Stimulated activated effector memory CD8-positive, alpha-beta T cell treated with anti-CD3 and anti-CD28 coated beads, Interleukin-12 subunit alpha, Interleukin-12 subunit beta, amount 100 ng/mL, for 72 hours (primary cell): Measurements from ENCODE around the gene RFWD3.
A peak's percentile ranks its signal among the peaks of the same experiment; 100 is the strongest.

Experiments used
- ATAC-seq: fragments of 150-1000 bp; cut with Tn5 transposase; 2 replicates; pipeline ENCODE4 v1.10.0; 2021
- DNase-seq, 2 donors: peaks; one replicate each; pipeline ENCODE4 v3.0.0; 2021 to 2022; ENCODE audit warnings: low spot score in 2 of 2
- H3K27ac Mint-ChIP-seq: one replicate; pipeline ENCODE4 v1.8.0; 2022; ENCODE audit warnings: mild to moderate bottlenecking, mixed read lengths
- H3K36me3 Mint-ChIP-seq: one replicate; pipeline ENCODE4 v1.8.0; 2022; ENCODE audit warnings: mild to moderate bottlenecking, mixed read lengths
- H3K4me1 Mint-ChIP-seq: one replicate; pipeline ENCODE4 v1.8.0; 2022; ENCODE audit warnings: mixed read lengths
- H3K4me3 Mint-ChIP-seq: one replicate; pipeline ENCODE4 v1.8.0; 2022; ENCODE audit warnings: mild to moderate bottlenecking, mixed read lengths
- H3K9me3 Mint-ChIP-seq: one replicate; pipeline ENCODE4 v1.8.0; 2022; ENCODE audit warnings: mixed read lengths

Gene RFWD3, protein sequence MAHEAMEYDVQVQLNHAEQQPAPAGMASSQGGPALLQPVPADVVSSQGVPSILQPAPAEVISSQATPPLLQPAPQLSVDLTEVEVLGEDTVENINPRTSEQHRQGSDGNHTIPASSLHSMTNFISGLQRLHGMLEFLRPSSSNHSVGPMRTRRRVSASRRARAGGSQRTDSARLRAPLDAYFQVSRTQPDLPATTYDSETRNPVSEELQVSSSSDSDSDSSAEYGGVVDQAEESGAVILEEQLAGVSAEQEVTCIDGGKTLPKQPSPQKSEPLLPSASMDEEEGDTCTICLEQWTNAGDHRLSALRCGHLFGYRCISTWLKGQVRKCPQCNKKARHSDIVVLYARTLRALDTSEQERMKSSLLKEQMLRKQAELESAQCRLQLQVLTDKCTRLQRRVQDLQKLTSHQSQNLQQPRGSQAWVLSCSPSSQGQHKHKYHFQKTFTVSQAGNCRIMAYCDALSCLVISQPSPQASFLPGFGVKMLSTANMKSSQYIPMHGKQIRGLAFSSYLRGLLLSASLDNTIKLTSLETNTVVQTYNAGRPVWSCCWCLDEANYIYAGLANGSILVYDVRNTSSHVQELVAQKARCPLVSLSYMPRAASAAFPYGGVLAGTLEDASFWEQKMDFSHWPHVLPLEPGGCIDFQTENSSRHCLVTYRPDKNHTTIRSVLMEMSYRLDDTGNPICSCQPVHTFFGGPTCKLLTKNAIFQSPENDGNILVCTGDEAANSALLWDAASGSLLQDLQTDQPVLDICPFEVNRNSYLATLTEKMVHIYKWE

DNA sequence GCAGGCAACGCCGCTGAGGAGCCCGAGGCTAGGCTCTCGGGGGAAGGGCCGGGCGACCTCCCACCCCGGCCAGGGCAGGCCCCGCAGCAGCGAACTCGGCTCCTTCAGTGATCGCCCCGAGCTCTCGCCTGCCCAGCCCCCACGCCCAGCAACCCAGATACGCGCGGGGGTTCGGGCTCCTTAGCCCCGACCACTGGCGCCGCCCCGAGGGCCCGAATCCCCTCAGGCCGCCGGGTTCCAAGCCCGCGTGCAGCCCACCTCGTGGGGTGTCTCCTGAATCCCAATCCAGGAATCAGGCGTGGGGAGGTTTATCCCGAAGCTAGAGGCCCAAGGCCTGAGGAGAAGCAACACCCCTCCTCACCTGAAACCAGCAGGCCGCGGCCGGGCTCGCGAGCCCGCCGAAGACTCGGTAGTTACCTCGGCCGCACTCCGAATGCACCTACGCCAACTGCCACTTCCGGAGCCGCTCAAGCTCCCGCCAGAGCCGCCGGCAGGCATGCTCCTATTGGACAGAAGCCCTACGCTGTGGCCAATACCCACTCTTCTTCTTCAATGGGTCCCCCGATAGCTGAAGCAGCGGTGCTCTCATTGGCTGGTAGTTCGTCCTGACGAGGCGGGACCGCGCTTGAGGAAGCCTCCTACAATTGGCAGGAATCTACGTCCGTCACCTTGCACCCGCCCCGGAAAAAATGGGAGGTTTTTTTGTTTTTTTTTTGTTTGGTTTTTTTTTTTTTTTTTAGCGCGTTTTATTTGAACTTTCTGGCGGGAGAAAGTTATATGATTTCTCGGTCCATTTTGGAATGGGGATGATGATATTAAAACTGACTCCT lies at the start of gene RFWD3:
Gene RFWD3, minus strand, starts transcription at position 453 of the 830 bp plus-strand sequence. CDS start 5,428 bp downstream, outside the sequence.
- peaks cover 61% of the 10 kb centered on the region for H3K36me3 Mint-ChIP-seq
- peak within 1 kb of the TSS; percentile 97 for H3K27ac Mint-ChIP-seq
- peaks cover 30% of the 10 kb centered on the region for H3K4me1 Mint-ChIP-seq

GRCh38 chr16:74716355-74716754 lies 49.7 kb upstream of the RFWD3 start:
- Mint-ChIP-seq H3K4me3 (no peak overlapping the region), H3K27ac (no peak overlapping the region), H3K4me1 (no peaks in the 10 kb centered on the region), H3K36me3 (no peaks in the 10 kb centered on the region), H3K9me3 (no peaks in the 10 kb centered on the region)
- ATAC-seq (no peak), DNase-seq (no peak)

More for the DNA sequence above, at the start of gene RFWD3:
- no peaks in the 10 kb centered on the region for H3K9me3 Mint-ChIP-seq
- H3K4me3 Mint-ChIP-seq = peak within 1 kb of the TSS; percentile 80
- ATAC-seq = peak; percentile 100
- DNase-seq = peak; percentile 87 to 96

DNA sequence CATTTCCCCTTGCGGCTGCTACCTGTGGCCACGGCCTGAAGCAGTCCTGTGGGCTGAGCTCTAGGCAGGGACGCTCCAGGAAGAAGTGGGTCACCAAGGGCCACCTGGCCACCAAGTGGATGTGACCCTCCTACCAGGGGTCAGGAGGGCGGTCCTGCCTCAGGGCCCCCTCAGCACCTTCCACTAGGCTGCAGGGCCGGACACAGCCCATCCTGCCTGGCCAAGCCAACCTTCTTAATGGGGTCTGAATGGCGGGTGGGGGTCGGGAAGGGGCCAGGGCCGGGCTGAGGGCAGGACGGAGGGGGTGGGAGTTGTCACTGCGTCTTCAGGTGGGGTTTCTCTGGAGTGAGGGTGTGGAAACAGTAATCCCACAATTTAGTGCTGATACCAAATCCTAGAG lies 47.2 kb upstream of the RFWD3 start:
- no peaks in the 10 kb centered on the region for H3K36me3 Mint-ChIP-seq
- no peak for ATAC-seq
- no peaks in the 10 kb centered on the region for H3K9me3 Mint-ChIP-seq
- H3K4me3 Mint-ChIP-seq = no peak overlapping the region
- no peak overlapping the region for H3K27ac Mint-ChIP-seq
- DNase-seq = no peak
- peaks cover 6% of the 10 kb centered on the region for H3K4me1 Mint-ChIP-seq

GRCh38 chr16:74713325-74713724 lies 46.6 kb upstream of the RFWD3 start:
- DNase-seq = no peak
- peak overlapping the region; percentile 80 for H3K27ac Mint-ChIP-seq
- H3K4me1 Mint-ChIP-seq = peaks cover 6% of the 10 kb centered on the region
- H3K9me3 Mint-ChIP-seq = no peaks in the 10 kb centered on the region
- no peak for ATAC-seq
- H3K4me3 Mint-ChIP-seq = no peak overlapping the region
- H3K36me3 Mint-ChIP-seq = no peaks in the 10 kb centered on the region

DNA sequence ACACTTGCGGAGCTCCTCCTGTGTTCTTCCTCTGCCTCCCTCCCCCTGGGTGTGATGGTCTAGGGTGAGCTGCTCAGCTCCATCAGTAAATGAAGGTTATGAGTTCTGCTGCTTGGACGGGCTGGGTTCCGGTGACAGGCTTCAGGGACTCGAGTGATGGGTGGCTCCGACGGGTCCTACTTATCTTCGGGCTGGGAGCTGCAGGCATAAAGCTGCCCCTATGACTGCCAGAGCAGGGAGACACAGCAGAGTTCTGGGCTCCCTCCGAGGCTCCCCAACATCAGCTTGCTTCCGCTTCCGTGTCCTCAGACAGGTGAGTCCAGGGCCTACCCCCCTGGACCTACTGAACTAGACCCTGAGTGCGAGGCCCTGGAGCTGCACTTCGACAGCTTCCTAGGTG lies 45.3 kb upstream of the RFWD3 start:
- no peaks in the 10 kb centered on the region for H3K36me3 Mint-ChIP-seq
- no peak overlapping the region for H3K27ac Mint-ChIP-seq
- ATAC-seq (no peak), DNase-seq (no peak)
- H3K4me1 Mint-ChIP-seq = peaks cover 6% of the 10 kb centered on the region
- H3K4me3 Mint-ChIP-seq = no peak overlapping the region
- H3K9me3 Mint-ChIP-seq = no peaks in the 10 kb centered on the region

DNA sequence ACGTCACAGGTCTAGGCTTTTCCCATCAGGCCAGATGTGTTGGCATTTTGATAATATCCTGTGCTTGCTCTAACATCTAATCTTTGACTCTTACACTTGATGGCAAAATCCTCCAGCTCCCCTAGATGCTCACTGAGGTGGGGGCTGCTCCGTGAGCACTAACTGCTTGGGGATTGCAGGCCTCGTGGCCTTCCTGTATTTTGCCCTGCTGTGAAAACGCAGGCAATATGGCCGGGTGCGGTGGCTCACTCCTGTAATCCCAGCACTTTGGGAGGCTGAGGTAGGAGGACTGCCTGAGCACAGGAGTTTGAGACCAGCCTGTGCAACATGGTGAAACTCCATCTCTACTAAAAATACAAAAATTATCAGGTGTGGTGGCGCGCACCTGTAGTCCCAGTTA lies 43.7 kb upstream of the RFWD3 start:
- DNase-seq (no peak), ATAC-seq (no peak)
- Mint-ChIP-seq H3K9me3 (no peaks in the 10 kb centered on the region), H3K4me1 (peaks cover 6% of the 10 kb centered on the region), H3K36me3 (no peaks in the 10 kb centered on the region), H3K27ac (no peak overlapping the region), H3K4me3 (no peak overlapping the region)

- H3K27ac Mint-ChIP-seq = peak overlapping the region; percentile 20
- no peaks in the 10 kb centered on the region for H3K36me3 Mint-ChIP-seq
- peaks cover 6% of the 10 kb centered on the region for H3K4me1 Mint-ChIP-seq
- no peak overlapping the region for H3K4me3 Mint-ChIP-seq
- H3K9me3 Mint-ChIP-seq = no peaks in the 10 kb centered on the region
- ATAC-seq = peak; percentile 90
- DNase-seq = peak; percentile 78 to 85
These were observed 42.8 kb upstream of the RFWD3 start for GRCh38 chr16:74709441-74709877.

DNA sequence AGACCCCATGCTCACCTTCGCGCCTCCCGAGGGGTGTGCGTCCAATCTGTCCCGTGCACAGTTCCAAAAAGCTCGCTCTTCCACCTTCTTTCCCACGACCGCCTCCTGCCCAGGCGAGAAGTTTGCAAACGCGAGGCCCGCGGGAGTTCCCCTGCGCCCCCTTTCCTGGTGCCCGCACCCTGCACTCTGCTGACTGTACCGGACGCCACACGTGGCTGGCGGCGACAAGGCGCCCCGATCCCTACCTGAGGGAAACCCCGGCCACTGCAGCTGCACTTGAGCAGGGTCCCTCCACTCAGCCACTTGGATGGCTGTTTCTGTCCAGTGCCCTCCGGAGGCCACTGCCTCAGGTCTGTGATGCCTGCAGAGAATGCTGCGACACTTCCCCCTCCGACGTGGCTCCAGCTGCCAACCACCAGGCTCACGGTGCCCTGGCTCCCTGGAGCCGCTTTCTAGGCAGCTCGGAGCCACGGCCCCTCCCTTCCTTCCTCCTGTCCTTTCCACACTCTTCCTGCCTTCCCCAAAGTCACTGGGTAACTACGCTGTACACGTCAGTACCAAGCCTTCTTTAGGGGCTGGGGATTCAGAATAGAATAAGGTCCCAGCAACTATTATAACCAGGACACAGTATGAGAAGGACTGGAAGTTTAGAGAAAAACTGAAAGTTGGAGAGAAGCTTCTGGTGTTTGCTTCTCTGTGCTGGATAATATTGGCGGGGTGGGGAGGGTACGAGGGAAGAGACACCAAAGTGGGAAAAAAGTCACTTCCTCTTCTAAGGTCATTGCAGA lies 34.0 kb upstream of the RFWD3 start, which contains the start of gene MLKL:
Gene MLKL, minus strand, starts transcription at position 425 of the 788 bp plus-strand sequence. CDS start 5,105 bp downstream, outside the sequence.
- peak; percentile 42 to 77 for DNase-seq
- Mint-ChIP-seq H3K36me3 (peaks cover 12% of the 10 kb centered on the region), H3K27ac (peak within 1 kb of the TSS; percentile 100), H3K4me1 (peaks cover 56% of the 10 kb centered on the region), H3K4me3 (peak within 1 kb of the TSS; percentile 100), H3K9me3 (no peaks in the 10 kb centered on the region)
- ATAC-seq = peak; percentile 80

DNA sequence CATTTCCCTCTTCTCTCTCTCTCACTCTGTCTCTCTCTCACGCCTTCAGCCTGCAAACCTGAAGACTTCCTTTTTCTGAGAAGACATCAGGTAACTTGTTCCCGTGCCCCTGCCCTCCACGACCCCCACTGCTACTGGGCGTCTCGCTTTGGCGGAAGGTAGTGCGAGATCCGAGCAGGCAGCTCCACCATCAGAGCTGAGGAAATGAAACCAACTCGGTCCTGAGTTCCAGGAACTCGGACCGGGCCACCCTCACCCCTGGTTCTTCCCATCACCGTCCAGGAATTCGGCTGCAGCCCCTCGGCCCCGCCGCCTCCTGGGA lies 33.4 kb upstream of the RFWD3 start:
- Mint-ChIP-seq H3K9me3 (no peaks in the 10 kb centered on the region), H3K36me3 (peaks cover 18% of the 10 kb centered on the region), H3K4me3 (peak overlapping the region; percentile 100), H3K4me1 (peaks cover 61% of the 10 kb centered on the region), H3K27ac (peak overlapping the region; percentile 100)
- DNase-seq = peak; percentile 9 to 62
- peak; percentile 8 for ATAC-seq

GRCh38 chr16:74699666-74700065 lies 33.0 kb upstream of the RFWD3 start:
- ATAC-seq (no peak), DNase-seq (no peak)
- Mint-ChIP-seq H3K4me3 (peak overlapping the region; percentile 100), H3K36me3 (peaks cover 22% of the 10 kb centered on the region), H3K27ac (peak overlapping the region; percentile 100), H3K4me1 (peaks cover 61% of the 10 kb centered on the region), H3K9me3 (no peaks in the 10 kb centered on the region)

- DNase-seq (no peak), ATAC-seq (peak; percentile 37)
- H3K4me3 Mint-ChIP-seq = peak overlapping the region; percentile 100
- H3K9me3 Mint-ChIP-seq = no peaks in the 10 kb centered on the region
- peak overlapping the region; percentile 100 for H3K27ac Mint-ChIP-seq
- peaks cover 61% of the 10 kb centered on the region for H3K4me1 Mint-ChIP-seq
- H3K36me3 Mint-ChIP-seq = peaks cover 36% of the 10 kb centered on the region
These were observed 31.5 kb upstream of the RFWD3 start for GRCh38 chr16:74698222-74698621.

DNA sequence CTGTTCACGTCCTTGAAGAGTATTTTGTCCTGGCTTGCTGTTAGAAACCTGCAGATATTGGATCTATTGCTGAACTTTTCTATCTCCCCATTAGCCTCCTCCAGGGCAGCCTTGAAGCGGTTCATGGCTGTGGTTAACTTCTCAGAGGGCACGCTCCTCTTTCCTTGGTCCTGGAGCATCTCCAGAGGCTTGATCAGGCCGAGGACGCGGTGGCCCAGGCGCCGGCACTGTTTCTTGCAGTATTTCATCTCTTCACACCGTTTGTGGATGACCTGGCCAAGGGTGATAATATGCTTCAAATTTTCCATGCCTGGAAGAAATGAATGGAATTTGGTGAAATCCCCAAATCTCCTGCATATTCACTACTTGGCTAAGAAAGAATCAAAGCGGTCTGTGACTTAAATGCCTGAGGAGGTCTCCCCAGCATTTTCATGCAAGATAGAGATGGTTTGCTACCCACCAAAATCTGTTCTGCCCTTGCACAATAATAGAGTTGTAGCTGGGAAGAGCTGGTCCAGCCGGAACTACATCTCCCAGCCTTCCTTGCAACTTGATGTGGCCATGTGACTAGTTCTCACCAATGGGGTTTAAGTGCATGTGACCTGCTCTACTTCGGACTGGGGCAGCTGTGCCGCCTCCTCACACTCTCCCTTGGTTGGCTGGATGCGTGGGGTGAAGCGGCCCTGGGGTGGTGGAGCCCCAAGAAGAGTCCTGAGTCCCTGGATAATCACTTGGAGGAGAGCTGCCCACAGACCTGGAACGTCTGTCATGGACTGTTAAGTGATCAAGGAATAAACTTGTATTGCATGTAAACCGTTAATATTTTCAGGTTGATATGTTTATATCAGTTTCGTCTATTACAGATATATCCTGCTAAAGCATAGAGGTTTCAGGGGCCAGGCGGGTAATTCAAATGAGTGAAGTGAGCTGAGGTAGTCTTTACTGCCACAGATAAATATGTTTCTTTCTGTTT lies 29.1 kb upstream of the RFWD3 start:
- Mint-ChIP-seq H3K27ac (peak overlapping the region; percentile 70), H3K4me1 (peaks cover 53% of the 10 kb centered on the region), H3K9me3 (no peaks in the 10 kb centered on the region), H3K4me3 (peak overlapping the region; percentile 63), H3K36me3 (peaks cover 61% of the 10 kb centered on the region)
- peak; percentile 87 for ATAC-seq
- peak; percentile 28 to 81 for DNase-seq

DNA sequence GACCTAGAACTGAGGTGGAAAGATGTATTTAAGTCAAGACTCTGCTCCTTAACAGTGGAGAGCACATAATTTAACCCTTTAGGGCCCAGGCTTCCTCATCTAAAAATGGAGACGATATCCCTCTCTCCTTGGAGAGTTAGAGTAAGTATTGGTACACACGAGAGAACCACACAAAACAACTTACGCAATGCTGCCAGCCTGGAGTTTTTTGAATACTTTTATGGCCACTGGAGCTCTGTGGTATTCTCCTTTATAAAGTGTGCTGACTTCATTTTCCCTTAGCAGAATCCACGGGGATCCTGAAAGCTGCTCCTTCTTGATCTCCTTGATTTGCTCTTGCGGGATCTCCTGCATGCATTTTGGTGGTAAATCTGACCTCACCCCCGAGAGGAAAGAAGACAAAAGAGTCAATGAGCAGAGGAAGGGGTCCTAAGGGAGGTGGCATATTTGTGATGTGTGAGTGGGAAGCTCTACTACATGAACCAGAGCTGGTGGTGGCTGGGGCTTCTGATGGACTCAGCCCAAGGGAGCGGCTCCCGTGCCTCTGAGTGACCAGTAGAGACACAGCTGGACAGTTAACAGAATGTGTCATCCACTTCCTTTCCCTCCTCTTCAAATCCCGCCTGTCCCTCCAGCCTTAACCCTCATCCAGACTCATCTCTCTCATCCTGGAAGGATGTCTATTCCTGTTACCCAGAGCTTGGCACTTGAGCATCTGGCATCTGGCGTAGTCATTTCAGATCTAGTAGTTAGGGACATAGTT lies 24.6 kb upstream of the RFWD3 start:
- ATAC-seq (no peak), DNase-seq (no peak)
- Mint-ChIP-seq H3K4me3 (no peak overlapping the region), H3K27ac (peak overlapping the region; percentile 21), H3K36me3 (peaks cover 98% of the 10 kb centered on the region), H3K9me3 (no peaks in the 10 kb centered on the region), H3K4me1 (peaks cover 19% of the 10 kb centered on the region)
